ENCODE measurements around the gene CDKL5.

The CDKL5 gene

GRCh38 chrX:18425199-18426003, at the start of gene CDKL5:
CDKL5 (plus strand) TSS chrX:18425608; CDS start chrX:18507097, 81,489 bp downstream.
- H3K27ac ChIP-seq: no peak within 1 kb of the TSS
- peak within 1 kb of the TSS; percentile 82 for H3K4me3 ChIP-seq
- H3K36me3 ChIP-seq (ENCODE audit: insufficient read depth, low read length): no peaks in the 10 kb centered on the region
- H3K9me3 ChIP-seq (ENCODE audit: low read depth, low read length): no peaks in the 10 kb centered on the region
- TF ChIP-seq POLR2AphosphoS5 (IDR thresholded peaks at IDR 0.05; ENCODE audit: borderline replicate concordance, low read depth, low read length): peak; percentile 47; the same call in 1 of the 2 replicates
- TF ChIP-seq EZH2 (IDR thresholded peaks at IDR 0.05): no peak
- TF ChIP-seq FOXP2 (optimal IDR thresholded peaks at IDR 0.05; ENCODE audit: control extremely low read depth, extremely low read length, insufficient read depth): no peak
- peak; percentile 67 for DNase-seq (ENCODE audit: low read depth, low spot score)
- peak within 1 kb of the TSS; percentile 50 for H3K9ac ChIP-seq (ENCODE audit: insufficient read length)

- no peak for DNase-seq (ENCODE audit: low read depth, low spot score)
- H3K4me3 ChIP-seq: no peak overlapping the region
- no peaks in the 10 kb centered on the region for H3K36me3 ChIP-seq (ENCODE audit: insufficient read depth, low read length)
- no peak overlapping the region for H3K9ac ChIP-seq (ENCODE audit: insufficient read length)
- TF ChIP-seq POLR2AphosphoS5 (IDR thresholded peaks at IDR 0.05; ENCODE audit: borderline replicate concordance, low read depth, low read length): no peak
- no peak for TF ChIP-seq FOXP2 (optimal IDR thresholded peaks at IDR 0.05; ENCODE audit: control extremely low read depth, extremely low read length, insufficient read depth)
- no peak for TF ChIP-seq EZH2 (IDR thresholded peaks at IDR 0.05)
- H3K27ac ChIP-seq: no peak overlapping the region
- no peaks in the 10 kb centered on the region for H3K9me3 ChIP-seq (ENCODE audit: low read depth, low read length)
These were observed 47.6 kb upstream of the CDKL5 start for GRCh38 chrX:18377796-18378195.

GRCh38 chrX:18389966-18390365, 35.4 kb upstream of the CDKL5 start:
- Histone ChIP-seq H3K9ac (ENCODE audit: insufficient read length) (no peak overlapping the region), H3K27ac (no peak overlapping the region), H3K4me3 (no peak overlapping the region), H3K36me3 (ENCODE audit: insufficient read depth, low read length) (no peaks in the 10 kb centered on the region), H3K9me3 (ENCODE audit: low read depth, low read length) (no peaks in the 10 kb centered on the region)
- no peak for TF ChIP-seq EZH2 (IDR thresholded peaks at IDR 0.05)
- DNase-seq (ENCODE audit: low read depth, low spot score): no peak

- no peak overlapping the region for H3K27ac ChIP-seq
- DNase-seq (ENCODE audit: low read depth, low spot score): peak; percentile 75
- no peaks in the 10 kb centered on the region for H3K36me3 ChIP-seq (ENCODE audit: insufficient read depth, low read length)
- H3K4me3 ChIP-seq: no peak overlapping the region
- no peak for TF ChIP-seq POLR2AphosphoS5 (IDR thresholded peaks at IDR 0.05; ENCODE audit: borderline replicate concordance, low read depth, low read length)
- no peak for TF ChIP-seq FOXP2 (optimal IDR thresholded peaks at IDR 0.05; ENCODE audit: control extremely low read depth, extremely low read length, insufficient read depth)
- no peak for TF ChIP-seq EZH2 (IDR thresholded peaks at IDR 0.05)
- H3K9me3 ChIP-seq (ENCODE audit: low read depth, low read length): no peaks in the 10 kb centered on the region
- H3K9ac ChIP-seq (ENCODE audit: insufficient read length): no peak overlapping the region
These were observed 34.4 kb upstream of the CDKL5 start for GRCh38 chrX:18390941-18391538.

- TF ChIP-seq EZH2 (IDR thresholded peaks at IDR 0.05) (no peak), FOXP2 (optimal IDR thresholded peaks at IDR 0.05; ENCODE audit: control extremely low read depth, extremely low read length, insufficient read depth) (no peak), POLR2AphosphoS5 (IDR thresholded peaks at IDR 0.05; ENCODE audit: borderline replicate concordance, low read depth, low read length) (no peak)
- Histone ChIP-seq H3K9ac (ENCODE audit: insufficient read length) (no peak overlapping the region), H3K36me3 (ENCODE audit: insufficient read depth, low read length) (no peaks in the 10 kb centered on the region)
These were observed 30.9 kb upstream of the CDKL5 start for GRCh38 chrX:18394477-18394876.

GRCh38 chrX:18401848-18402213, 23.6 kb upstream of the CDKL5 start:
- no peak overlapping the region for H3K9ac ChIP-seq (ENCODE audit: insufficient read length)
- no peak for DNase-seq (ENCODE audit: low read depth, low spot score)
- no peak overlapping the region for H3K4me3 ChIP-seq
- TF ChIP-seq POLR2AphosphoS5 (IDR thresholded peaks at IDR 0.05; ENCODE audit: borderline replicate concordance, low read depth, low read length) (no peak), EZH2 (IDR thresholded peaks at IDR 0.05) (no peak), FOXP2 (optimal IDR thresholded peaks at IDR 0.05; ENCODE audit: control extremely low read depth, extremely low read length, insufficient read depth) (no peak)
- H3K36me3 ChIP-seq (ENCODE audit: insufficient read depth, low read length): no peaks in the 10 kb centered on the region
- no peaks in the 10 kb centered on the region for H3K9me3 ChIP-seq (ENCODE audit: low read depth, low read length)
- no peak overlapping the region for H3K27ac ChIP-seq

More at GRCh38 chrX:18394477-18394876, 30.9 kb upstream of the CDKL5 start:
- Histone ChIP-seq H3K27ac (peak overlapping the region; percentile 14), H3K9me3 (ENCODE audit: low read depth, low read length) (no peaks in the 10 kb centered on the region), H3K4me3 (no peak overlapping the region)
- no peak for DNase-seq (ENCODE audit: low read depth, low spot score)

GRCh38 chrX:18406531-18407266, 18.7 kb upstream of the CDKL5 start:
- DNase-seq (ENCODE audit: low read depth, low spot score): no peak
- TF ChIP-seq FOXP2 (optimal IDR thresholded peaks at IDR 0.05; ENCODE audit: control extremely low read depth, extremely low read length, insufficient read depth) (no peak), EZH2 (IDR thresholded peaks at IDR 0.05) (no peak), POLR2AphosphoS5 (IDR thresholded peaks at IDR 0.05; ENCODE audit: borderline replicate concordance, low read depth, low read length) (no peak)

GRCh38 chrX:18410038-18410437, 15.4 kb upstream of the CDKL5 start:
- H3K9ac ChIP-seq (ENCODE audit: insufficient read length): no peak overlapping the region
- no peak overlapping the region for H3K27ac ChIP-seq
- no peak for DNase-seq (ENCODE audit: low read depth, low spot score)
- TF ChIP-seq EZH2 (IDR thresholded peaks at IDR 0.05) (no peak), POLR2AphosphoS5 (IDR thresholded peaks at IDR 0.05; ENCODE audit: borderline replicate concordance, low read depth, low read length) (no peak), FOXP2 (optimal IDR thresholded peaks at IDR 0.05; ENCODE audit: control extremely low read depth, extremely low read length, insufficient read depth) (no peak)
- H3K36me3 ChIP-seq (ENCODE audit: insufficient read depth, low read length): no peaks in the 10 kb centered on the region
- no peak overlapping the region for H3K4me3 ChIP-seq
- no peaks in the 10 kb centered on the region for H3K9me3 ChIP-seq (ENCODE audit: low read depth, low read length)

More at GRCh38 chrX:18406531-18407266, 18.7 kb upstream of the CDKL5 start:
- Histone ChIP-seq H3K4me3 (no peak overlapping the region), H3K36me3 (ENCODE audit: insufficient read depth, low read length) (no peaks in the 10 kb centered on the region), H3K9me3 (ENCODE audit: low read depth, low read length) (no peaks in the 10 kb centered on the region), H3K9ac (ENCODE audit: insufficient read length) (no peak overlapping the region), H3K27ac (no peak overlapping the region)

All from SK-N-MC (cell line).